T-helper 2 cell treated with Interferon-gamma antibody and Interleukin-4, amounts not matched to agents 100 ng/mL and 5 ng/mL, for 36 hours (primary cell): ENCODE results near the gene PGK1. TPM values are rescaled to one million over a fixed set of nuclear protein-coding genes. Genes with fewer than 3 reads are reported as not detected.

ENCODE experiments used
- intact Hi-C: fragments of 100-400 bp; cut with micrococcal nuclease; formaldehyde crosslinking; loops from one replicate; pipeline ENCODE4 v1.15.1; 2023
- total RNA-seq: library from RNA; stranded (reverse); gene quantifications from 2 replicates; pipeline ENCODE4 v1.2.3, GENCODE V29; 2022

Gene PGK1
- total RNA-seq, 1 donor from 2014 or later: 986 TPM

DNA sequence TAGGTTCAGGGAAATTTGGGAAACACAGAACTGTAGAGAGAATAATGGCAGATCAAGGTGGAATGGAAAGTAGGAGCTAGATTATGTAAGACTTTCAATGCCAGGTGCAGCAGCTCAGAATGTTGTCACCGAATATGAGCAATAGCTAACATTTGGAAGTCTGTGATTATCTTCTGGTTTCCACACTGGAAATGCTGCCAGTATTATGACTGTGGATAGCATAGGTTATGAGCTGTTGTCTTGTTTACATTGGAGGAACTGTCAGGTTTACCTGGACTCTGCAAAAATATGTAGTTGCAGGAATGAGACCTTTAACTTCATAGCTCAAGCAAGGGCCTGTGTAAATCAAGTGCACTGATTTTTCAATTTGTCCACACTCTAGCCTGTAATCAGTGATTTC, 61.4 kb downstream of the PGK1 start:
- intact Hi-C loops: no loop called here

DNA sequence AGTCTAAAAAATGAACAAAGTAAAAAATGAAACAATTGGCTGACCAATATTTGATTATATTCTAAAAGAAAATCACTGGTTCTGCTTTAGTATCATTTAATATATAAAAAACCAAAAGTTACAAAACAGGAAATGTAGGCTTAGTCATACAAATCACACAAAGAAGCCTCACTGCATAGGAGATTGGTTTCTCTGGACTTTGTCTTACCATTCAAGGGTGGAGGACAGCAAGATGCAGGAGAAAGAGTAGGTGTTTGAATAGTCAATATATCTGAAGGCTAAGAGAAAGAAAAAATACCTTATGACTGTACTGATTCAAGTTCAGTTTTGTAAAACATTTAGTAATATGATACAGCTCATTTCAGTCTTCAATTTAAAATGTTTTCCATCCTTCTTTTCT, 64.0 kb downstream of the PGK1 start:
- intact Hi-C loops: no loop called here

Other genes with a start within 250 kb of the PGK1 start
- 61.1 and 64.2 TPM in 2 replicates for gene MAGT1, start 208.8 kb upstream of the PGK1 start, total RNA-seq
- gene COX7B, start 204.8 kb upstream of the PGK1 start, total RNA-seq: 275 and 276 TPM in 2 replicates
- gene ATP7A, start 193.6 kb upstream of the PGK1 start, total RNA-seq: 9.0 and 9.5 TPM in 2 replicates
- gene PGAM4, start 134.6 kb upstream of the PGK1 start, total RNA-seq: 0.57 TPM in 1 of 2 replicates, not detected in the other
- 23.0 TPM in 2 replicates for gene TAF9B, start 35.4 kb downstream of the PGK1 start, total RNA-seq
- 29.9 and 30.2 TPM in 2 replicates for gene CYSLTR1, start 223.4 kb downstream of the PGK1 start, total RNA-seq